ENCODE data around the gene WDR43.

The WDR43 gene

DNA sequence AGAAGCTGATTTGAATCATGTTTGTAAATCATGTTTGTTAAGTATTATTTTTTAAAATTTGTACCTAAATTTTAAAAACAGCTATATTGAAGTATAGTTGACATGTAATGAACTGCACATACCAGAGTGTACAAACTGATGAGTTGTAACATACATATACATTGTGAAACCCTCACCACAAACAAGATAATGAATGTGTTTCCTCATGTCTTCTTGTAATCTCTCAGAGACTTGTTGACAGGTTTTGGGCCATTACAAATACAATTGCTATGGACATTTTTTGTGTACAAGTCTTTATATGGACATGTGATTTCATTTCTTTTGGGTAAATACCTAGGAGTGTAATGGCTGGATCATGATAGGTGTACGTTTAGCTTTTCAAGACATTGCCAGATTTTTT is 21.5 kb downstream of the WDR43 start:
- no peak for DNase-seq

DNA sequence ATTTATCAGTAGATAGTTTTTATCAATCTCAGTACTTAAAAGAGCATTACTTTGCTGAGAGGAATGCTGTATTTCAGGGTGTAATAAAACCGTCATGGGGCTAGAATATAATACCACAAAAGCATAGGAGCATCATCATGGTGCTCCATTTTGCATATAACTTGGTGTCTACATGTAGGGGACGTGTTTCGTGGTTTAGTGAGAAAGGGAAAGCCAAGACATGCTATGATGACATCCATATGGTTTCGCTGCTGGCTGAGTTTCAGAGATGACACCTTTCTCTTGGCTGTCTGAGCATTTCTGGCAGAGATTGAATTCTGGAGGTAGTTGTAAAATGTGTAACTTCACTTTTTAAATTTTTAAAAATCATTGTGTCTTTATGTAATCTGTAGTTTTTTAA is 32.4 kb downstream of the WDR43 start:
- DNase-seq = no peak

DNA sequence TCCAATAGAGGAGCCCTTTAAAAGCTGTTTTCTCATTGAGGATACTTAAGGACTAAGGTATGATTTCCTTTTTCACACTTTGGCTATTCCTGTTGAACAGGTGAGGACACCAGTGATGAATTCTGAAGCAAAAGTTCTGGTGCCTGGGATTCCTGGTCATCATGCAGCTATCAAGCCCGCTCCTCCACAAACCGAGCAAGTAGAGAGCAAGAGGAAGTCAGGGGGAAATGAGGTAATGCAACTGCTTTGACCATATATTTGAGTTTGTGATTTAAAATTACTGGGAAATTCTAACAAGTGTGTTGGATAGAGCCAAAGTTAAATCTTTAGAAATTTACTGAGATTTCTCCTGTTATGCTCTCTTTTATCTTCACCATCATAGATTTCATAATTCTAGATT is 33.0 kb downstream of the WDR43 start:
- DNase-seq = no peak

DNA sequence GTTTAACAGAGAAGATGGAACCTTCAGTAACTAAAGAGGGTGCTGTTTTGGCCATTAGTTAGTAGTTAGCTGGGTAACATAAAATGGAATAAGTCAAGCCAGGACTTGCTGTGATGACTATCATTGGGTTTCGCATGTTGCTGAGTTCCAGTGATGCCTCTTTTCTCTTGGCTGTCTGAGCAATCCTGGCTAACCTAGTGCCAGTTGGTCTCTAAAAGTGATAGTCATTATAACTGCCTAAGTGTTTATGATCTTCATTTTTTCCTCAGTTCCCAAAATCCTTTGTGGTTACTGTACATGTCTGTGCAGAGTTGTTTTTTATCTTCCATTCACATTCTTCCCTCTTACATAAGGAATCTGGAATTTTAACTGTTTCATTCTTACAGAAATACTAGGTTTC is 33.4 kb downstream of the WDR43 start:
- no peak for DNase-seq

DNA sequence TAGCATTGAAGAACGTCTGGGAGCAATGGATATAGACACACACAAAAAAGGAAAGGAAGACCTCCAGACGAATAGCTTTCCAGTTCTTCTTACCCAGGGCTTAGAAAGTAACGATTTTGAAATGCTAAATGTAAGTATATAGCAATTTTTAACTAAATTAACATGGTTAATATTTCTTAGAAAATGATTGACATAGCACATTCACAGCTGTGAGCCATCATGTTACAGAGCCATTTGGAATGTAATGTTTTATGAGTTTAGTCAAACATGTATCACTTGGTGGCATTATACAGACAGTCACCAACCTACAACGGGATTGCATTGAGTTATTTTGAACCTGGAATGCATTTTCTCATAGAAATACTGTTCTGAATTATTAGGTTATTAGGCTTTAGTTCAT is 35.1 kb downstream of the WDR43 start:
- no peak for DNase-seq

DNA sequence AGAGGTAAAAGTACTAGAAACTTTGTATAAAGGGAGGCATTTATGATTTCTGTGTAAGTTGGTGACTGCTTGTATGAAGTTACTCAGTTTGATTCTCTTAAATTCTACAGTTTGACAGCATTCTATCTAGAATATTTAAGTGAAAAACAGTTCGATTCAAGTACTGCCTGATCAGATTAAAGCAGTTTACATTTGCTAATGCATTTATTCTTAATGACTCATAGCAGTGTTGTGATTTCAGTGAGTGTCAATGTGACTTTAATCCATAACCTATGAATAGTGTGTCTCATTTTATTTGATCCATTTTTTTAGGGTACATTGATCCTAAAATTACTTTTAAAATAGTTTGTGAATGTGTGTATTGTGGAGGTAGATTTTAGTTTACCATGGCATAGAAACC is 35.7 kb downstream of the WDR43 start:
- DNase-seq = no peak

DNA sequence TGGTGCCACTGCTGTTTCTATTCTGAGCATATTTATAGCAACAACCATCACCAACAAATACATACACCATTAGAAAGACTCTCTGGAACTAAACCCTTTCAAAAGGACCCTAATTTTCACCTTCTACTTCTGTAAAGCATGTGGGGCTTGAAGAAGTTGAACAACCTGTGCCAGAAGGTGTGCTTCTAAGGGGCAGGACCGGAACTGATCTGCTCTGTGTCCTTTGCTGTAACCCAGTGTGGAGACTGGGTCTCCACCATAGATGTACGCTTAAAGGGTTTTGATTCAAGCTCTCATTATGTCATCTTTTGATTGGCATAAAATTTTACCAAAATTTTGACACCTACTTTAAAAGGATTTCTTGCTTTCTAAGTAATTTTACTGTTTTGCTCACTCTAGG is 40.3 kb downstream of the WDR43 start:
- no peak for DNase-seq

DNA sequence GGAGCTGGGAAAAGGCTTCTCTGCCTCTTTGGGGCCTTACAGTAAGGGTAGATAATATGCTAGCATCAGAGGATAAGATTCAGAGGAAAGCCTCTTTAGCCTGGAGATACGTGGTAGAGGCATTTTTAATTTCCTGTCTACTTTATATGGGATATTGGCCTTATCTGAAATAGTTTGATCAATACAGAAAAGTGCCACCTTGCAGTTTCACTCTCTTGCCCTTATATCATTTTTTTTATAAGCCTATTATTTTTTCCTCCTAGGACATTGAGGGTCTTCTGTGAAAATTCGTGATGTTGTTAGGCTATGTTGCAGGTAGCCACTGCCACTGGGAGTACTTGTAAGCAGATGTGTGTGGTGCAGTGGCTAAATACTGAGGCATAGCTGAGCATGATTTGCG is 46.5 kb downstream of the WDR43 start:
- DNase-seq = no peak

DNA sequence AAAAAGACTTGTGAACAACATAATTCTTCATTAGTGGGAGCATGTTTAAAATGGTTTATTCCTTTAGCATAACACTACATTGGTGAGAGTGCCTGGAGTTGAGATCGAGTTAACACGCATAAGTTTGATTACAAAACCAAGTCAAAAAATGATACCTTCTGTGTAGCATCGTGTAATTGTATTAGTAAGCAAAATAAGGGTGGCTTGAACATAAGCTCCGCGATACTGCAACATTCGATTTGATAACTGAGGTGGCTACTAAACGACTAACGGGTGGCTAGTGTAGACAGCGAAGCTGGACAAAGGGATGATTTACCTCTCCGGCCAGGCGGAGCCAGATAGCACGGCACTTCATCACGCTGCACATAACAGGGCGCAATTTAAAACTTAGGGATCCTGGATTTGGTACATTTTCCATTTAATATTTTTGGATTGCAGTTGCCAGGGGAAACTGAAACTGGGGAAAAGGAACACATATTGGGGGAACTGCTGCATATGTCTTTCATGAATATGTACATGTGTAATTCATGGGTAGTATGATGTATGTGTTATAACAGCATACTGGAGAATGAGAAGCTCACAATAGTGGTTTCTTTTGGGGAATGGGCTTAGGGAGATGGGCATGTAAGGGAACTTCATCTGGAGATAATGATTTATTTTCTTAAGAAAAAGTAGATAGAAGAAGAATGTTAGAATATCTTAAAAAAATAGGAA is 50.2 kb downstream of the WDR43 start:
- no peak for DNase-seq

DNA sequence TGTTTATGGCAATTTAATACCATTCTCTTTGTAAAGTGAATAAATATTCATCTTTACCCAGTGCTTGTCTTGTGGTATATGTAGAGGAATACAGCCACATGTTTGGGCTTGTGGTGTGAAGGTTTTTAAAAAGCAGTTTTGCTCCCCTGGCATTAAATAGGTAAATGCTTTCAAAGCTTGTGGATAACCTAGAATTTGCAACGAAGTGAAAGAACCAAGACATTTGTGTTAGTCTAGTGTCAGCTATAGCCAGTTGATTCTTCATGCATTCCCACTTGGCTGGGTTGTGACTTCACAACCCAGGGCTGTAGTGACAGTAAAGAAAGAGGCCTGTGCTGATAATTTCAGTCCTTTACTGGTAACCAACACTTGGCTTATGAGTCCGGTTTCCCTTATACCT is 53.7 kb downstream of the WDR43 start:
- DNase-seq = no peak

DNA sequence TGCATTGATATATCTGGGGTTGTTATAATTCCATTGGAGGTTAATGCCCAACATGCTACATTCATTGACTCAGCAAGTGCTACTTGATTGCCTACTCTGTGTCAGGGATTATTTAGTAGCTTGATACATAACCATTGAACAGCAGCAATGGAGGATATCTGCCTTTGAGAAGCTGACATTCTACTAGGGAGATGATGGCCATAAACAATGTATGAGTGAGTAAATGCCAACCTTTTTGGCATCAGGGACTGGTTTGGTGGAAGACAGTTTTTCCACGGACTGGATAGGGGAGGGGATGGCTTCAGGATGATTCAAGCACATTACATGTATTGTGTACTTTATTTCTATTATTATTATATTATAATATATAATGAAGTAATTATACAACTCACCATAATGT is 54.7 kb downstream of the WDR43 start:
- DNase-seq = no peak

DNA sequence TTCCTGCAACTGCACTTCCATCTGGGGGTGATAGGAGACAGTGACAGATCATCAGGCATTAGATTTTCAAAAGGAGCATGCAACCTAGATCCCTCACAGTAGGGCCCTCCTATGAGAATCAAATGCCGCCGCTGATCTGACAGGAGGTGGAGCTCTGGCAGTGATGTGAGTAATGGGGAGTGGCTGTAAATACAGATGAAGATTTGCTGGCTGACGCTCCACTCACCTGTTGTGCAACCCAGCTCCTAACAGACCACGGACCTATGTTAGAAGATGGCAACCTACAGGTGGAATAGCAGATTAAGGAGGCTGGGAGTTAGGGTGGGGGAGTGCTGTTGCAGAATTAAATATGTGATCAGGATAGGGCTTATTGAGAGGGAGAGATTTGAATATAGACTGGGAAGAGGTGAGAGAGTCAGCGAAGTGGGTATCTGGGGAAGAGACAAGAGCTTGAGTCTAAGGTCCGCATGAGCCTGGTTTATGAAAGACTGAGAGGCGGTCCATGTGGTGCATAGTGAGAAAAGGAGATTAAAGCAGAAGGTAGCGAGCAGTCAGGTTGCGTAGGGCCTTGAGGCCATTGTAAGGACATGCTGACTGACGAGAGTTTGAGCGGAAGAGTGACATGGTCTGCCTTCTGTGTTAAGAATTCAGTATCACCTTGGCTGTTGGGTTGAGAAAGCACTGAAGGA is 55.3 kb downstream of the WDR43 start:
- no peak for DNase-seq

DNA sequence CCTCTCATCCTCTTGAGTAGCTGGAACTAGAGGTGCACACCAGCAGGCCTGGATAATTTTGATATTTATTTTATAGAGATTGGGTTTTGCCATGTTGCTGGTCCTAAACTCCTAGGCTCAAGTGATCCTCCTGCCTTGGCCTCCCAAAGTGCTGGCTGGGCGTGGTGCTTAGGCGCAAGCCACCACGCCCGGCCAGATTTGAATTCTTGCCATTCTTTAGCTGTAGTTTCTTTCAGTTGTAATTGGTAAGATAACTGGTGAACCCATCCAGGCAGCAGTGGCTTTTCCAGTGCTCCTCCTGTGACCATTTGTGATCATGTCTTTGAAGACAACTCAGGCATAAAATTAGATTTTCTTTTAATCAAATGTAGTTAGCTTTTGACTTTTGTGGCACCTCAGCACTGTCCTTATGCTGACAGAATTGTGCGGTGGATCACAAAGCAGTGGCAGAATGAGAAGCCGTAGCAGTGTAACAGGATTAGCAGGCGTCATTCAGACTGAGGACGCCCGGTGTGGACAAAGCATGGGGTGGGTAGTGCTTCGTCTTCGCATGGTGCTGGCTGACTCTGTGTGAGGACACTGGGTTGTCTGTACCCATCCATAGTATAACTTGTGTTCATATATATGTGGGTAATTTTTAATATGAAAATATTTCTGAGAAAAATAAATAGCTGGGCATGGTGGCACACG is 56.6 kb downstream of the WDR43 start:
- no peak for DNase-seq

DNA sequence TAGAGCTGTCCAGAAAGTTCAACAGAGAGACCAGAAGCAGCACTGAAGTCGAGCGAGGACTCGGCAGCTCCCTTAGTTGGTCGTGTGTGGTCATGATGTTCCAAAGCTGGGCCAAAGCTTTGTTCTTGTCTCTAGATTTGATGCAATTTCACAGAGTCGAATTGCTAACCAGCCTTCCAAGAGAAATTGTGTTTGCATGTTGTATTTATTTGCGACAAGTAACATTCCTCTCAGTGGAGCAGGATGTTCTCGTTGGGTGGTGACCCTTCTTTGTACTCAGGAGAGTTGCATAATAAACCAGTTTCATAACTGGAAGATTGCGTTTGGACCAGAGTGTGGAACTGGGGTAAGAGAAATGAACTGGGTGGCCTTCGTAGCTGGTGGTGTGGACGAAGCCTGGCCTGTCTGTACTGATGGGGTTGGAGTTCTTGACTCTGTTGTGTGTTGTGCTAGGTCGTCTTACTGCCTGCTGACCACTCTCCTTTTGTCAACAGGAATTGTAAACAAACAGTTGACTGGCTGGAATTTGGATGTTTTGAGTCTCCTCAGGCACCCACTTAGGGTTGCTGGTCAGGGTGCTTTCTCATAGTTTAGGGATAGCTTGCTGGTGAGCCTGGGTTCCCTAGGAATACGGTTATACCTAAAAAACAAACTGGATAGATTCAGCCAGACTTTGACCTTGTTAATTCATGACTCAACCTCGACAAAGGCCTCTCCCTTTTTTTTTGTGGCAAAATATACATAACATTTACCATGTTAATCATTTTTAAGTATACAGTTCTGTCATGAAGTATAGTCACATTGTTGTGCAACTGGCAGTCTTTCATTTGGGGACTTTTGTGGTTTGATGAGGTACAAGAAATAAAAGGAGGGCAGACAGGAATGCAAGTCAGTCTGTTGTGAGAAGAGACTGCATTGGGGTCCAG is 57.7 kb downstream of the WDR43 start:
- DNase-seq = no peak

DNA sequence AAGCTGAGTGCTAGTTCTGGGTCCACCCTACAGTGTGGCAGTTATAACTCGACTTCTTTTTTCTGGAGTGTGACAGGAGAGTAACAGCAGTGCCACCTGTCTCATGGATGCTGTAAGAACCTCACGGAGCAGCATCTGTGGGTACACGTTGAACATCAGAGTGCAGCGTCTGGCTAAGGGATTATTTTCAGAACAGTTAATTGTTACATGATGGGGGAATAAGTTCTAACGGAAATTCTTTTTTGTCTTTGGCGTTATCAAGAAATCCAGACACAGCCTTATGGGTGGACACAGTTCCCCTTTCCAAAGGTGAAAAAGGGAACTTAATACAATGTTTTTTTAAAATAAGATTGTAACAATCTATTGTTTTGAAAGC is 58.4 kb downstream of the WDR43 start:
- DNase-seq = no peak

DNA sequence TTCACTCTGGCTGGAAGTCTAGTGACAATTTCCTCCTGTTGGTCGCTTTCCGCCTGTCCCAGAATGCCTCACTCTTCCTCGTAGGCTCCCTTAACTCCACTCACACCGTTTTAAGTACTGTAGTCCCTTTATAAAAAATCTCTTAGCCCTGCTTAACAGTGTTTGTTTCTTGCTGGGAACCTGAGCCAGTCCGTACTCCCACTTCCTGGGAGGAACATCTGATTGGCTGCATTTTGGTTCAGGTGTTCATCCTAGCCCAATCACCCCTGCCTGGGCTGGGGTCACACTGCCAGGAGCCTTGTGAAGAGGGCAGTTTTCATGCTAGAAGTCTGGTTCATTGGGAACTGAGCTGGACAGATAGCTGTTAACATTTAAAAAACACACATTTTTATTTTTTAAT is 61.0 kb downstream of the WDR43 start:
- no peak for DNase-seq

DNA sequence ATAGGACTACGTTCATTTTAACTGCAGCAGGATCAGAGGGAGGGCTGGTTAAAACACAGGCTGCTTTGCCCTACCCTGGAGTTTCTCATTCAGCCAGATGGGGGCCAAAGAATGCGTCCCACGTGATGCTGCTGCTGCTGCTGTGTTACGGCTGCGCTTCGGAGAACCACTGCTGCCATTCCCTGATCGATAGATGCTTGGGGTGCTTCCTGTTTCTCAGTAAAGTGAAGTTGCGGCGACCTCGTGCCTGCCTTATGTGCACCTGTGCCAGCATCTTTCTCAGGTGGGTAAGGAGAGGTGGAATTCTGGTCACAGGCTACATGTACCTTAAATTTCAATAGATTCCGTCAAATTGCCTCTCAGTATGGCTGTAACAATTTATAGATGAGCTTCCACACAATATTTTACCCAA is 62.0 kb downstream of the WDR43 start:
- DNase-seq = peak; percentile 15

DNA sequence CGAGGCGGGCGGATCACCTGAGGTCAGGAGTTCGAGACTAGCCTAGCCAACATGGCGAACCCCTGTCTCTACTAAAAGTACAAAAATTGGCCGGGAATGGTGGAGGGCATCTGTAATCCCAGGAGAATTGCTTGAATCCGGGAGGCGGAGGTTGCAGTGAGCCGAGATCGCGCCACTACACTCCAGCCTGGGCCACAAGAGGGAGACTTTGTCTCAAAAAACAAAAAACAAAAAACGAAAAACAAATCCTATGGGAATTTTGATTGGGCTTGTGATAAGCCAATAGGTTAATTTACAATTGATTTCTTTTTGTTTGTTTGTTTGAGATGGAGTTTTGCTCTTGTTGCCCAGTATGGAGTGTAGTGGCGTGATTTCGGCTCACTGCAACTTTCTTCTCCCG is 62.4 kb downstream of the WDR43 start:
- DNase-seq = no peak

DNA sequence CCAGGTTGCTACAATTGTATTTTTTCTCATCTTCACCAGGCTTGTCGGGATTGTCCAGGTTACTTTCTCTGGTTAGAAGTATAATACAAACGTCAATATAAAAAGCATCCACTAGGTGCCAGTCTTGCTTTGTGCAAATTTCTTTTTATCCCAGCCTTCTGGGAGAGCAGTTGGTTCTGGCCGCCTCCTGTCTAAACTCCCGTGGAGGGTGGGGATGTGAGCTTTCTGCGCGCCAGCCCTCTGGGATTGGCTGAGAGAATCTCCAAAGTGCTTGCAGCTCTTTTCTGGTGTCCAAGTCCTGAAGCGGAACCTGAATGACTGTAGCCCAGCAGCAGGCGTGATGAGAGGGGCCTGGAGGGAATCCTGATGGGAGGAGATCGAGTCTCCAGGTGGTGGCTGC is 64.2 kb downstream of the WDR43 start:
- DNase-seq = peak; percentile 49

DNA sequence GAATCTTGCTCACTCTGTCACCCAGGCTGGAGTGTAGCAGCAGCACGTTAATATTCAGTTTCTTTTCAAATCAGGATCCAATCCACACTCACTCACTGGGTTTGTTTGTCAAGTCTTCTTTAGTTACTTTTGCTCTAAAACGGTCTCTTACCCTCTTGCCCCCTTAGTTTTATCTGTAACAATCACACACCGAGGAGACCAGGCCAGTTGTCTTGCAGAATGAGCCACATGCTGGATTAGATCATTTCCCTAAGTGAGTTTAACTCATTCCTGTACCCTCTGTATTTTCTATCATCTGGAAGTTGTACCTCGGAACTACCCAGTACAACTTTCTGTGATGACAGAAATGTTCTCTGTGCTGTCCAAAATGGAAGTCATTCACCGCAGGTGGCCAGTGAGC is 65.9 kb downstream of the WDR43 start:
- DNase-seq = no peak

DNA sequence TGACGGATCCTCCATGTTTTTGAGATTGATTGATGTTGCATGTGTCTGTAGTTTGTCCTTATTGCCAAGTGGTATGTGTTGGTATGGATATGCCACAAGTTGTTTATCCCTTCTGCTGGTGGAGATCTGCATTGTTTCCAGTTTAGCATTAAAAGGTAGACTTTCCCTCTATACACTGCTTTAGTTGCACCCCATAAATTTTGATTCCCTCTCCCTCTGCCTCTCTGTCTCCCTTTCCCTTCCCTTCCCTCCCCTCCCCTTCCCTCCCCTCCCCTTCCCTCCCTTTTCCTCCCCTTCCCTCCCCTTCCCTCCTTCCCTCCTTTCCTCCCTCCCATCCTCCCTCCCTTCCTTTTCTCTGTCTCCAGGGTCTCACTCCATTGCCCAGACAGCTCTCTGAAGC is 68.0 kb downstream of the WDR43 start:
- no peak for DNase-seq

DNA sequence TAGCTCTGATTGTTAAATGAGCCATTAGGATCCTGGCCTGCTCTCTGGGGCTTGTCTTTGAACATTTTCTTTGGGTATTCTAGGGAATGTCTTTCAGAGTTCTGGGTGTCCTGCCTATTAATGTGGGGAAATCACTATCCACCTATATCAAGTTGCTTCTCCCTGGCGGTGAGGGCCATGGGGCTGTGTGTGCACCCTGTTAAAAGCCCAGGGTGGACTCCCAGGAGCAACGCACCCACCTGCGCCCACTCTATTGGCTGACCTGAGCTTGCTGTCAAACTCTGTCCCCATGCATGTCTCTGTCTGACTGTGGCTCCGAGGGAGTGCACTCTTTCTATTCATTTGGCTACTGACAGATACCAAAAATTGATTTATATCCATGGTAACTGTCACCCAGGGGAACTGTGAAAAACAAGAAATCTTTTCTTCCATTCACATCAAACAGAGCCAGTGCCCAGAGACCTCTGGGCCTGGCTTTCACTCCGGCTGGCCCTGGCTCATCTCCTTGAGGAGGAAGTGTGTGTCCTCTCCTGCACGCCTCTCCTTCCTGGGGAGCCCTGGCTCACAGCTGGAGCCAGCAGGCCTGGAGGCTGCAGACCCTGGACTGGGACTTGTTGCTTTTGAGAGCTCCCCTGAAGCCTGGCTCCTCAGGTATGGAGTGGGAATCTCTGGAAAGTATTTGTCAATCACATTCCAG is 76.1 kb downstream of the WDR43 start:
- no peak for DNase-seq
